ENCODE measurements around the gene NSG2.

GRCh38 chr5:174063082-174063756, 17.7 kb downstream of the NSG2 start:
- no peak for TF ChIP-seq POLR2A (IDR thresholded peaks at IDR 0.05; ENCODE audit: low read length)
- TF ChIP-seq GATA1 (IDR thresholded peaks at IDR 0.05; ENCODE audit: low read depth, low read length): no peak

Measured in erythroblast (primary cell).